Erythroblast (primary cell): ENCODE data around the gene PROX2.

Source experiments
- GATA1 ChIP-seq: IDR thresholded peaks from 2 replicates; pipeline ENCODE4 v1.6.1; 2011; ENCODE audit warnings: low read depth, mild to moderate bottlenecking, control low read depth, low read length, moderate library complexity
- POLR2A ChIP-seq: IDR thresholded peaks from 2 replicates; pipeline ENCODE4 v1.6.1; 2011; ENCODE audit warnings: mild to moderate bottlenecking, low read length

DNA sequence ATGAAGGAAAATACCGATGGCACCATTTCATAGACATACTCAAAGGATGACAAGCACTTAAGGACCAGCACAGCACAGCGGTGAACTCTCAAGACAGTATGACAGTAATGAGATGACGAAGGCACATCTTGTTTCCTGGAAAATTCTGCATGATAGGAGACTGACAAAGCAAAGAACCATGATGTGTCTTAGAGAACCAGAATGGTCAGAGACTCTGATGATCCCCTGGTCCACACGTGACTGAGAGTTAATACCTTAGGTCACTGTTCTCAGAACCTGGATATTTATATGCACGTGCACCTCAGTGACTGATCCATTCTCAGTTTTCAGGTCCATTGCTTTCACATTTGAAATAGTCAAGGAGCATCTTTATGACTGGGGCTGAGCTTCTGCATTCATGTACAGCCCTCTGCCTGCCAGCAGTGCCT is 35.3 kb downstream of the PROX2 start:
- TF ChIP-seq POLR2A = no peak
- TF ChIP-seq GATA1 = no peak
